Upper lobe of left lung (tissue), 4 donors: ENCODE data around the gene NBPF1.
"Not testable (repeated sequence)": the region's sequence is repeated elsewhere in the genome, so short reads cannot be mapped to it uniquely, and the experiment has no call there.

Experiments
- EP300 ChIP-seq, 4 donors: sonication (generic); formaldehyde crosslinking; IDR thresholded peaks; one replicate each; pipeline ENCODE4 v1.5.1; 2017; ENCODE audit warnings: antibody characterized with exemption in 4 of 4, control low read depth in 2 of 4
- POLR2AphosphoS5 ChIP-seq, 2 donors: sonication (generic); formaldehyde crosslinking; IDR thresholded peaks; one replicate each; pipeline ENCODE4 v1.5.1; 2017; ENCODE audit warnings: antibody characterized with exemption in 2 of 2

- TF ChIP-seq POLR2AphosphoS5, EP300 (IDR thresholded peaks at IDR 0.05): not testable (repeated sequence)
Measured at GRCh38 chr1:16595216-16595615, 18.1 kb downstream of the NBPF1 start.
